HUES48 (cell line): ENCODE results near the gene TMEM245.

Source experiments
- H3K27ac ChIP-seq: one replicate; pipeline ENCODE4 v1.7.0; 2013; ENCODE audit warnings: low read depth, low read length, inconsistent platforms
- H3K27me3 ChIP-seq: 2 replicates; pipeline ENCODE4 v1.6.1; 2013; ENCODE audit warnings: mild to moderate bottlenecking, low read length; ENCODE audit not compliant: control insufficient read depth, insufficient read depth
- H3K36me3 ChIP-seq: 2 replicates; pipeline ENCODE4 v1.6.1; 2013; ENCODE audit warnings: low read length; ENCODE audit not compliant: control insufficient read depth, insufficient read depth
- H3K4me1 ChIP-seq: 2 replicates; pipeline ENCODE4 v1.6.1; 2013; ENCODE audit warnings: mild to moderate bottlenecking, low read length; ENCODE audit not compliant: control insufficient read depth, insufficient read depth
- H3K4me3 ChIP-seq: 2 replicates; pipeline ENCODE4 v1.5.1; 2013; ENCODE audit warnings: mild to moderate bottlenecking, low read depth, low read length
- H3K9ac ChIP-seq: 2 replicates; pipeline ENCODE4 v1.6.1; 2013; ENCODE audit warnings: mild to moderate bottlenecking, low read depth, low read length, moderate library complexity
- H3K9me3 ChIP-seq: 2 replicates; pipeline ENCODE4 v1.6.1; 2013; ENCODE audit warnings: low read length; ENCODE audit not compliant: control insufficient read depth, insufficient read depth

Gene TMEM245

GRCh38 chr9:109012009-109012875 lies 107.5 kb downstream of the TMEM245 start:
- peaks cover 15% of the 10 kb centered on the region for H3K27me3 ChIP-seq
- H3K27ac ChIP-seq = peak overlapping the region; percentile 88
- peak overlapping the region; percentile 81; the same call in 1 of the 2 replicates for H3K9ac ChIP-seq
- H3K36me3 ChIP-seq = no peaks in the 10 kb centered on the region
- H3K9me3 ChIP-seq = no peaks in the 10 kb centered on the region
- peak overlapping the region; percentile 70 for H3K4me3 ChIP-seq
- H3K4me1 ChIP-seq = peaks cover 16% of the 10 kb centered on the region

GRCh38 chr9:109011231-109011671 lies 108.5 kb downstream of the TMEM245 start:
- H3K9ac ChIP-seq = no peak overlapping the region

GRCh38 chr9:109010746-109011145 lies 109.0 kb downstream of the TMEM245 start:
- H3K36me3 ChIP-seq = no peaks in the 10 kb centered on the region
- no peak overlapping the region for H3K27ac ChIP-seq
- peaks cover 16% of the 10 kb centered on the region for H3K4me1 ChIP-seq
- H3K9ac ChIP-seq = no peak overlapping the region
- no peaks in the 10 kb centered on the region for H3K9me3 ChIP-seq
- H3K4me3 ChIP-seq = no peak overlapping the region
- H3K27me3 ChIP-seq = peaks cover 15% of the 10 kb centered on the region

More at GRCh38 chr9:109011231-109011671, 108.5 kb downstream of the TMEM245 start:
- Histone ChIP-seq H3K27me3 (peaks cover 15% of the 10 kb centered on the region), H3K27ac (no peak overlapping the region), H3K4me1 (peaks cover 16% of the 10 kb centered on the region), H3K9me3 (no peaks in the 10 kb centered on the region), H3K4me3 (peak overlapping the region; percentile 70; the same call in 1 of the 2 replicates), H3K36me3 (no peaks in the 10 kb centered on the region)

GRCh38 chr9:109005678-109006077 lies 114.1 kb downstream of the TMEM245 start:
- Histone ChIP-seq H3K4me1 (no peaks in the 10 kb centered on the region), H3K36me3 (no peaks in the 10 kb centered on the region), H3K27ac (no peak overlapping the region)

GRCh38 chr9:109003116-109003515 lies 116.6 kb downstream of the TMEM245 start:
- peaks cover 8% of the 10 kb centered on the region for H3K9me3 ChIP-seq
- no peaks in the 10 kb centered on the region for H3K27me3 ChIP-seq

More at GRCh38 chr9:109005678-109006077, 114.1 kb downstream of the TMEM245 start:
- no peak overlapping the region for H3K4me3 ChIP-seq
- no peaks in the 10 kb centered on the region for H3K27me3 ChIP-seq
- H3K9me3 ChIP-seq = peaks cover 8% of the 10 kb centered on the region
- H3K9ac ChIP-seq = no peak overlapping the region

GRCh38 chr9:109002141-109002540 lies 117.6 kb downstream of the TMEM245 start:
- Histone ChIP-seq H3K9ac (no peak overlapping the region), H3K36me3 (peaks cover 8% of the 10 kb centered on the region; the same call in 1 of the 2 replicates), H3K27ac (no peak overlapping the region), H3K9me3 (peaks cover 8% of the 10 kb centered on the region), H3K4me3 (no peak overlapping the region), H3K4me1 (no peaks in the 10 kb centered on the region), H3K27me3 (no peaks in the 10 kb centered on the region)

More at GRCh38 chr9:109003116-109003515, 116.6 kb downstream of the TMEM245 start:
- Histone ChIP-seq H3K27ac (no peak overlapping the region), H3K9ac (no peak overlapping the region), H3K36me3 (peaks cover 5% of the 10 kb centered on the region; the same call in 1 of the 2 replicates), H3K4me1 (no peaks in the 10 kb centered on the region), H3K4me3 (no peak overlapping the region)

GRCh38 chr9:109001275-109001676 lies 118.5 kb downstream of the TMEM245 start:
- Histone ChIP-seq H3K9ac (no peak overlapping the region), H3K36me3 (peaks cover 8% of the 10 kb centered on the region; the same call in 1 of the 2 replicates), H3K4me1 (no peaks in the 10 kb centered on the region), H3K27ac (no peak overlapping the region), H3K27me3 (no peaks in the 10 kb centered on the region), H3K4me3 (no peak overlapping the region), H3K9me3 (peaks cover 8% of the 10 kb centered on the region)

GRCh38 chr9:108997112-108997511 lies 122.6 kb downstream of the TMEM245 start:
- Histone ChIP-seq H3K9ac (no peak overlapping the region), H3K36me3 (peaks cover 11% of the 10 kb centered on the region; the same call in 1 of the 2 replicates), H3K9me3 (no peaks in the 10 kb centered on the region), H3K27ac (no peak overlapping the region), H3K4me1 (no peaks in the 10 kb centered on the region), H3K27me3 (no peaks in the 10 kb centered on the region), H3K4me3 (no peak overlapping the region)

GRCh38 chr9:108996643-108997042 lies 123.1 kb downstream of the TMEM245 start:
- H3K36me3 ChIP-seq = peaks cover 13% of the 10 kb centered on the region
- no peak overlapping the region for H3K4me3 ChIP-seq
- no peak overlapping the region for H3K27ac ChIP-seq

GRCh38 chr9:108994695-108995094 lies 125.1 kb downstream of the TMEM245 start:
- no peaks in the 10 kb centered on the region for H3K4me1 ChIP-seq
- no peaks in the 10 kb centered on the region for H3K27me3 ChIP-seq
- no peak overlapping the region for H3K9ac ChIP-seq
- no peaks in the 10 kb centered on the region for H3K9me3 ChIP-seq
- no peak overlapping the region for H3K27ac ChIP-seq
- H3K4me3 ChIP-seq = no peak overlapping the region
- H3K36me3 ChIP-seq = peaks cover 27% of the 10 kb centered on the region

More at GRCh38 chr9:108996643-108997042, 123.1 kb downstream of the TMEM245 start:
- Histone ChIP-seq H3K4me1 (no peaks in the 10 kb centered on the region), H3K9me3 (no peaks in the 10 kb centered on the region), H3K27me3 (no peaks in the 10 kb centered on the region), H3K9ac (no peak overlapping the region)

GRCh38 chr9:108991479-108991878 lies 128.3 kb downstream of the TMEM245 start:
- peaks cover 22% of the 10 kb centered on the region for H3K36me3 ChIP-seq

More at GRCh38 chr9:108991479-108991878, 128.3 kb downstream of the TMEM245 start:
- no peak overlapping the region for H3K27ac ChIP-seq
- H3K4me3 ChIP-seq = no peak overlapping the region
- no peaks in the 10 kb centered on the region for H3K27me3 ChIP-seq
- H3K4me1 ChIP-seq = no peaks in the 10 kb centered on the region
- H3K9me3 ChIP-seq = no peaks in the 10 kb centered on the region
- no peak overlapping the region for H3K9ac ChIP-seq
